Measurements from ENCODE around the gene PARN.

- TF ChIP-seq CTCF (conservative IDR thresholded peaks at IDR 0.05) (no peak), ZFX (IDR thresholded peaks at IDR 0.05) (no peak)
Measured at GRCh38 chr16:14405611-14406537, 224.2 kb downstream of the PARN start.

Data from C4-2B (cell line).